OCI-LY3 (cell line): ENCODE data around the gene GALNTL6.

Experiments
- H2AFZ ChIP-seq: fragments of 200-600, 300-600 bp; shearing (Covaris generic); 2 replicates; pipeline ENCODE4 v1.6.0; 2014; ENCODE audit warnings: antibody characterized with exemption, low read depth, low read length
- H3K27ac ChIP-seq: fragments of 200-600, 300-600 bp; sonication (generic); 2 replicates; pipeline ENCODE4 v1.5.1; 2014; ENCODE audit warnings: mild to moderate bottlenecking, low read length, moderate library complexity, mixed read lengths
- H3K27me3 ChIP-seq: fragments of 200-600, 300-600 bp; sonication (generic); 2 replicates; pipeline ENCODE4 v1.6.1; 2014; ENCODE audit warnings: low read depth, low read length, mixed read lengths
- H3K36me3 ChIP-seq: fragments of 200-600, 300-600 bp; sonication (generic); replicated peaks from 2 replicates; pipeline ENCODE3; 2014; ENCODE audit warnings: low read depth, low read length, mixed read lengths
- H3K4me1 ChIP-seq: fragments of 300-600, 200-600 bp; sonication (generic); 2 replicates; pipeline ENCODE4 v1.6.1; 2014; ENCODE audit warnings: low read length, mixed read lengths
- H3K4me2 ChIP-seq: fragments of 200-600, 300-600 bp; sonication (generic); 2 replicates; pipeline ENCODE4 v1.6.1; 2014; ENCODE audit warnings: low read length, mixed read lengths
- H3K4me3 ChIP-seq: fragments of 300-600, 200-600 bp; sonication (generic); 2 replicates; pipeline ENCODE4 v1.5.1; 2014; ENCODE audit warnings: antibody characterized with exemption, mild to moderate bottlenecking, low read length, moderate library complexity
- H3K79me2 ChIP-seq: fragments of 300-600, 200-600 bp; shearing (Covaris generic); 2 replicates; pipeline ENCODE4 v1.6.1; 2014; ENCODE audit warnings: mild to moderate bottlenecking, low read length, mixed read lengths
- H3K9ac ChIP-seq: fragments of 300-600, 200-600 bp; shearing (Covaris generic); 2 replicates; pipeline ENCODE4 v1.6.0; 2014; ENCODE audit warnings: mild to moderate bottlenecking, low read length, moderate library complexity
- H3K9me3 ChIP-seq: fragments of 200-600, 300-600 bp; shearing (Covaris generic); 2 replicates; pipeline ENCODE4 v1.6.1; 2014; ENCODE audit warnings: low read length, mixed read lengths; ENCODE audit not compliant: insufficient read depth
- H4K20me1 ChIP-seq: fragments of 200-600, 300-600 bp; sonication (generic); 2 replicates; pipeline ENCODE4 v1.6.1; 2016; ENCODE audit warnings: low read length, mixed read lengths; ENCODE audit not compliant: insufficient read depth
- EZH2phosphoT487 ChIP-seq: fragments of 200-600 bp; shearing (Covaris generic); IDR thresholded peaks from 2 replicates; pipeline ENCODE4 v1.6.1; 2018; ENCODE audit warnings: antibody characterized with exemption, mixed run types, low read depth
- TF ChIP-seq, protein P1 (sequence below): fragments of 200-600, 300-600 bp; sonication (generic); IDR thresholded peaks from 2 replicates; pipeline ENCODE4 v1.5.1; 2014; ENCODE audit warnings: antibody characterized with exemption, low read length, low read depth

GALNTL6 gene

DNA sequence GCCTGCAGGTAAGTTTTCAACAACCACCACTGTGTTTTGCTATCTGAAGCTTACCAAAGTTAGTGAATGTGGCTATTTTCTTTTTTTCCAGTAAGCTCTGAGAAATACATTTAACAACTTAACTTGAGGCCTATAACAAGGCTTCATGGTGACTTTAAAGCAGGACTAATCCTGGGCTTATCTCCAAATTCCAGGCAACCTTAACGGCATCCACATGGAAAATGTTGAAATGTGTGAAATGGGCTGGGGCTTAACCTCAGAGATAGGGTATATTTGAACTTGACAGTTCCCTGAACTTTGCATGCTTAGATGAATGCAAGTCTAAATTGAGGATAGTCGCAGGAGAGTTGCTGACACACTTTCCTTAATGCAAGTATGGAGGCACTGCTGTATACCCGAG is 539.2 kb downstream of the GALNTL6 start:
- peaks cover 5% of the 10 kb centered on the region; the same call in 1 of the 2 replicates for H3K4me1 ChIP-seq

DNA sequence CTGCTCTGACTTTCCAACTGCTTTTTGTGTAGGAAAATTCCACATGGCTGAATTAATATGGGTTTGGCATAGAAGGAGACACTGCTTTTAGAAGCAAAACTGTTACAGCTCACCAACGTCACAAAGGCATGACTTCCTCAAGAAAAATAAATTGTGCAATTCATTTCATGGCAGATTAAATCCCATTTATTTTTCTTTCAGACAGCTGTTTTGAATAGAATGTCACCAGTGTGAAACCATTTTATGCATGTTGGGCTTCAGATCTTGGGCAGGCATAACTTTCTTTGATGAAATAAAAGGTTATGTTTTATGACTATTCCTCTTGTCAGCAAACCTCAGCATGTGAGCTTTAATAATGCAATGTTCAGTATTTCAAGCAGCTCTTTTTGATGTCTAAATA is 542.8 kb downstream of the GALNTL6 start:
- Histone ChIP-seq H3K79me2 (no peaks in the 10 kb centered on the region), H3K4me2 (no peak overlapping the region), H3K27me3 (no peaks in the 10 kb centered on the region), H3K9ac (no peak overlapping the region), H4K20me1 (no peaks in the 10 kb centered on the region), H2AFZ (no peak overlapping the region), H3K4me3 (no peak overlapping the region), H3K27ac (no peak overlapping the region), H3K9me3 (no peaks in the 10 kb centered on the region), H3K36me3 (no peaks in the 10 kb centered on the region), H3K4me1 (peaks cover 5% of the 10 kb centered on the region; the same call in 1 of the 2 replicates)
- no peak for TF ChIP-seq EZH2phosphoT487
- TF ChIP-seq, protein P1, sequence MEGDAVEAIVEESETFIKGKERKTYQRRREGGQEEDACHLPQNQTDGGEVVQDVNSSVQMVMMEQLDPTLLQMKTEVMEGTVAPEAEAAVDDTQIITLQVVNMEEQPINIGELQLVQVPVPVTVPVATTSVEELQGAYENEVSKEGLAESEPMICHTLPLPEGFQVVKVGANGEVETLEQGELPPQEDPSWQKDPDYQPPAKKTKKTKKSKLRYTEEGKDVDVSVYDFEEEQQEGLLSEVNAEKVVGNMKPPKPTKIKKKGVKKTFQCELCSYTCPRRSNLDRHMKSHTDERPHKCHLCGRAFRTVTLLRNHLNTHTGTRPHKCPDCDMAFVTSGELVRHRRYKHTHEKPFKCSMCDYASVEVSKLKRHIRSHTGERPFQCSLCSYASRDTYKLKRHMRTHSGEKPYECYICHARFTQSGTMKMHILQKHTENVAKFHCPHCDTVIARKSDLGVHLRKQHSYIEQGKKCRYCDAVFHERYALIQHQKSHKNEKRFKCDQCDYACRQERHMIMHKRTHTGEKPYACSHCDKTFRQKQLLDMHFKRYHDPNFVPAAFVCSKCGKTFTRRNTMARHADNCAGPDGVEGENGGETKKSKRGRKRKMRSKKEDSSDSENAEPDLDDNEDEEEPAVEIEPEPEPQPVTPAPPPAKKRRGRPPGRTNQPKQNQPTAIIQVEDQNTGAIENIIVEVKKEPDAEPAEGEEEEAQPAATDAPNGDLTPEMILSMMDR = no peak

More for the DNA sequence above, 539.2 kb downstream of the GALNTL6 start:
- TF ChIP-seq EZH2phosphoT487 = no peak
- TF ChIP-seq, protein P1 = no peak
- Histone ChIP-seq H3K4me3 (no peak overlapping the region), H3K9ac (no peak overlapping the region), H3K4me2 (no peak overlapping the region), H3K27ac (no peak overlapping the region), H3K9me3 (no peaks in the 10 kb centered on the region), H3K36me3 (no peaks in the 10 kb centered on the region), H3K27me3 (no peaks in the 10 kb centered on the region), H3K79me2 (no peaks in the 10 kb centered on the region), H2AFZ (no peak overlapping the region), H4K20me1 (no peaks in the 10 kb centered on the region)

DNA sequence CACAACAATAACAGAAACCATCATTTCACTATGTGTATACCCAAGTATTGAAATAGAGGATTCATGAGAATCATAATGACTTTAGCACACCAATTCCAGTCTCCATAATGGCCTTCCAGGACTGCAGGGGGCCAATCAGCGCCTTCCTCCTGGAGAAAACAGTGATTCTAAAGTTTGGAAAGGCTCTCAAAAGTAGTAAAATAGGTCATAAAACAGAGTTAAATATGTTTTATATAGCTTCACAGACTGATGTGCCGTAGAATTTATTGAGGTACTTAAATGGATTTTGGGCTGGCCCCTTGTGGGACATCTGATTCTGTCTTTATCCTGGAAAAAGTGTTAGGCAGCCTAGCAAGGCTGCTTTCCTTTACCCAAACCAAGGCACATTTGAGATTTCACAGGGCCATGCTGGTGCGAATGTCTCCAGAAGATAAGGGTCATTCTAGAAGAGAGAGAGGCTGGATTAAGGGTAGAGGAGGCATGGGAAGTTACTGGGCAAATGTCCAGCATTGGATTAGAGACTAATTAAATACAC is 543.9 kb downstream of the GALNTL6 start:
- H3K9me3 ChIP-seq = no peaks in the 10 kb centered on the region
- peaks cover 5% of the 10 kb centered on the region; the same call in 1 of the 2 replicates for H3K4me1 ChIP-seq
- H3K4me3 ChIP-seq = no peak overlapping the region
- H2AFZ ChIP-seq = no peak overlapping the region
- H3K4me2 ChIP-seq = no peak overlapping the region
- no peaks in the 10 kb centered on the region for H3K36me3 ChIP-seq
- H3K27ac ChIP-seq = no peak overlapping the region
- no peaks in the 10 kb centered on the region for H4K20me1 ChIP-seq
- no peak overlapping the region for H3K9ac ChIP-seq
- no peak for TF ChIP-seq EZH2phosphoT487
- no peaks in the 10 kb centered on the region for H3K79me2 ChIP-seq
- no peaks in the 10 kb centered on the region for H3K27me3 ChIP-seq

DNA sequence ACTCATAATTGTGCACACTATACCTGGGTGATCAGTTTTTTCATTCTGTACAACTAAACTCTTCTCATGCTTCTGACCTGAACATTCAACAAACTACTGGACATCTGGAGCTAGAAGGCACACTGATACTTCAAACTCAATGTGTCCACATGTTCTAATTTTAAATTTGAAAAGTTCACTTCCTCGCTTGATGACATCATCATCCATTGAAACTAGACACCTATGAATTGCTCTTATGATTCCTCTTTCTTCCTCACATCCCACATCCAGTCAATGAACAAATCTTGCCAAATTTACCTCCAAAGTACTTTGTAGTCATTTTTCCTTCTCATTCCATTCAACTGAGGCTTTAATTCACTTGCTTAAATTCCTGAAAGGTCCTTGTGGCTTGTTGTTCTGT is 549.4 kb downstream of the GALNTL6 start:
- Histone ChIP-seq H3K4me3 (no peak overlapping the region), H3K27ac (no peak overlapping the region), H3K36me3 (no peaks in the 10 kb centered on the region), H3K4me2 (no peak overlapping the region), H3K4me1 (no peaks in the 10 kb centered on the region), H2AFZ (no peak overlapping the region), H4K20me1 (no peaks in the 10 kb centered on the region), H3K79me2 (no peaks in the 10 kb centered on the region), H3K9me3 (no peaks in the 10 kb centered on the region), H3K27me3 (no peaks in the 10 kb centered on the region), H3K9ac (no peak overlapping the region)
- TF ChIP-seq, protein P1 = no peak
- TF ChIP-seq EZH2phosphoT487 = no peak
